Measurements from ENCODE around the gene TDRD12.
"Not testable (repeated sequence)": the region's sequence is repeated elsewhere in the genome, so short reads cannot be mapped to it uniquely, and the experiment has no call there.

Gene TDRD12

GRCh38 chr19:32787895-32788294 lies 68.3 kb downstream of the TDRD12 start:
- WGBS, result 87% methylated on average over 5 of the region's 5 CpGs
- H2AK5ac ChIP-seq (ENCODE audit: low read length, severe bottlenecking); H2BK120ac ChIP-seq (ENCODE audit: low read depth, low read length); H3K36me3 ChIP-seq (ENCODE audit: control insufficient read depth in 1 of 2, insufficient read depth in 2 of 2, low read depth in 1 of 2, low read length in 2 of 2); H2AFZ ChIP-seq (ENCODE audit: low read depth, low read length); DNase-seq; H3K27me3 ChIP-seq (ENCODE audit: control insufficient read depth in 1 of 2, insufficient read depth in 1 of 2, low read length in 2 of 2); H3K79me1 ChIP-seq (replicated peaks; ENCODE audit: low read length, poor library complexity, severe bottlenecking); H3K9ac ChIP-seq (ENCODE audit: low read length); H3K27ac ChIP-seq (ENCODE audit: low read length, poor library complexity, severe bottlenecking); H3K4me3 ChIP-seq (ENCODE audit: insufficient read depth in 1 of 2, low read depth in 1 of 2, low read length in 2 of 2); H2BK5ac ChIP-seq (ENCODE audit: low read depth, low read length, poor library complexity, severe bottlenecking); H3K4me2 ChIP-seq (ENCODE audit: low read length, poor library complexity, severe bottlenecking); H3K23ac ChIP-seq (ENCODE audit: low read length in 2 of 2); H3K14ac ChIP-seq (ENCODE audit: low read length in 2 of 2); H3K4ac ChIP-seq (ENCODE audit: low read depth in 1 of 2, low read length in 2 of 2); H3K9me3 ChIP-seq (ENCODE audit: control insufficient read depth, low read length); H3K18ac ChIP-seq (ENCODE audit: low read depth in 1 of 2, low read length in 2 of 2); H4K91ac ChIP-seq (ENCODE audit: low read length); H2BK12ac ChIP-seq (ENCODE audit: low read length in 2 of 2); H2BK15ac ChIP-seq (ENCODE audit: low read depth, poor library complexity, severe bottlenecking); H4K8ac ChIP-seq (ENCODE audit: low read length); H3K4me1 ChIP-seq (ENCODE audit: control insufficient read depth, insufficient read depth, low read depth, low read length): not testable (repeated sequence)

DNA sequence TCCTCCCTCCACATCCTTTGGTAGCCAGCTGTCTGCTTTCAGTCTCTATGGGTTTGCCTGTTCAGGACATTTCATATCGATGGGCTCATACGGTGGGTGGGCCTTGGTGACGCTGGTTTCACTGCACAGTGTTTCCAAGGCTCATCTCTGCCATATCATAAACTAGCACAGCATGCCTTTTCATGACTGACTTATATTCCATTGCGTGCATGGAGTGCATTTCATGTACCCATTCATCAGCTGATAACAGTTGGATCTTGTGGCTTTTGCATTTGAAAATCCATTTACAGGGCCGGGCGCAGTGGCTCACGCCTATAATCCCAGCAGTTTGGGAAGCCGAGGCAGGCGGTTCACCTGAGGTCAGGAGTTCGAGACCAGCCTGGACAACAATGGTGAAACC lies 69.9 kb downstream of the TDRD12 start:
- Histone ChIP-seq H2BK15ac (ENCODE audit: low read depth, poor library complexity, severe bottlenecking) (no peak overlapping the region), H3K27me3 (ENCODE audit: control insufficient read depth in 1 of 2, insufficient read depth in 1 of 2, low read length in 2 of 2) (peaks cover 0 to 10% of the 10 kb centered on the region in 2 experiments), H2BK12ac (ENCODE audit: low read length in 2 of 2) (no peak overlapping the region), H3K79me1 (replicated peaks; ENCODE audit: low read length, poor library complexity, severe bottlenecking) (no peaks in the 10 kb centered on the region), H3K14ac (ENCODE audit: low read length in 2 of 2) (no peak overlapping the region), H3K4ac (ENCODE audit: low read depth in 1 of 2, low read length in 2 of 2) (no peak overlapping the region), H2BK120ac (ENCODE audit: low read depth, low read length) (no peak overlapping the region), H3K9me3 (ENCODE audit: control insufficient read depth, low read length) (no peaks in the 10 kb centered on the region), H3K23ac (ENCODE audit: low read length in 2 of 2) (no peak overlapping the region), H2AFZ (ENCODE audit: low read depth, low read length) (no peak overlapping the region), H2BK5ac (ENCODE audit: low read depth, low read length, poor library complexity, severe bottlenecking) (no peak overlapping the region), H3K4me2 (ENCODE audit: low read length, poor library complexity, severe bottlenecking) (no peak overlapping the region), H3K4me1 (ENCODE audit: control insufficient read depth, insufficient read depth, low read depth, low read length) (peaks cover 3% of the 10 kb centered on the region), H4K91ac (ENCODE audit: low read length) (no peak overlapping the region), H3K36me3 (ENCODE audit: control insufficient read depth in 1 of 2, insufficient read depth in 2 of 2, low read depth in 1 of 2, low read length in 2 of 2) (no peaks in the 10 kb centered on the region), H4K8ac (ENCODE audit: low read length) (no peak overlapping the region), H2AK5ac (ENCODE audit: low read length, severe bottlenecking) (no peak overlapping the region), H3K27ac (ENCODE audit: low read length, poor library complexity, severe bottlenecking) (no peak overlapping the region), H3K4me3 (ENCODE audit: insufficient read depth in 1 of 2, low read depth in 1 of 2, low read length in 2 of 2) (no peak overlapping the region), H3K9ac (ENCODE audit: low read length) (no peak overlapping the region), H3K18ac (ENCODE audit: low read depth in 1 of 2, low read length in 2 of 2) (no peak overlapping the region)
- no peak for DNase-seq
- 89% methylated on average over 10 of the region's 10 CpGs for WGBS

DNA sequence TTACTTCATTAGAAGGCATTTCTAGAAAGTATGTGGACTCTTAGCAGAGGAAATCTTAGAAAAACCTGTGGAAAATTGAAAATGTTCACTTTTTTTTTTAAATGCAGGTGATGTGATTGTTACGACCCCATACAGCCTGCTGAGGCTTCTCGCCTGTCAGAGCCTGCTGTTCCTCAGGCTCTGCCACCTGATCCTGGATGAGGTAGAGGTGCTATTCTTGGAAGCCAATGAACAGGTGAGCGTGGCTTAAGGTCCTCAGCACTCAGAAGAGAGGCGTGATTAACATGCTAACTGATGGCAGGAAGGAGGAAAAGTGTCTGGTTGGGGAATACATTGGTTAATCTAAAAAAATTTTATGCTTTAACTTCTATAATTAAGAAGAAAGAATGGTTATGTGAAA lies 78.6 kb downstream of the TDRD12 start:
- H2BK120ac ChIP-seq (ENCODE audit: low read depth, low read length), result no peak overlapping the region

DNA sequence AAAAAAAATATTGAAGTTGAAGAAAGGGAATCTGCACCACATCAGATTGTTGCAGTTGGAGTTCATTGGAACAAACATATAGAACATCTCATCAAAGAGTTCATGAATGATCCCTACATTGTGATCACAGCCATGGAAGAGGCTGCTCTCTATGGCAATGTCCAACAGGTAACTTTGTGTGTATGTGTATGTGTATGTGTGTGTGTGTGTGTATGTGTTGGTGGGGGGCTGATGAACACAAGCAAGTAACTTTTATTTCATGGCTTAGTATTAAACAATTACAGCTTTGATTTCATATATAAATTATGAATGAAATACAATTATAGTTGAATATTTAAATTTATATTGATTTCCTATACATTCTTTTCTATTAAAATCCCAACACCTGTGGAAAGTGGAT lies 80.6 kb downstream of the TDRD12 start:
- H3K14ac ChIP-seq (ENCODE audit: low read length in 2 of 2), result no peak overlapping the region
- H2BK12ac ChIP-seq (ENCODE audit: low read length in 2 of 2), result no peak overlapping the region
- no peaks in the 10 kb centered on the region for H3K4me1 ChIP-seq (ENCODE audit: control insufficient read depth, insufficient read depth, low read depth, low read length)
- no peak overlapping the region for H3K27ac ChIP-seq (ENCODE audit: low read length, poor library complexity, severe bottlenecking)
- H3K79me1 ChIP-seq (replicated peaks; ENCODE audit: low read length, poor library complexity, severe bottlenecking), result no peaks in the 10 kb centered on the region
- H3K4ac ChIP-seq (ENCODE audit: low read depth in 1 of 2, low read length in 2 of 2), result no peak overlapping the region
- H3K4me3 ChIP-seq (ENCODE audit: insufficient read depth in 1 of 2, low read depth in 1 of 2, low read length in 2 of 2), result no peak overlapping the region
- H4K91ac ChIP-seq (ENCODE audit: low read length), result no peak overlapping the region
- H3K23ac ChIP-seq (ENCODE audit: low read length in 2 of 2), result no peak overlapping the region
- H3K27me3 ChIP-seq (ENCODE audit: control insufficient read depth in 1 of 2, insufficient read depth in 1 of 2, low read length in 2 of 2), result peaks cover 5 to 6% of the 10 kb centered on the region in 2 experiments
- H3K9me3 ChIP-seq (ENCODE audit: control insufficient read depth, low read length), result no peaks in the 10 kb centered on the region
- H2AK5ac ChIP-seq (ENCODE audit: low read length, severe bottlenecking), result no peak overlapping the region
- H2BK15ac ChIP-seq (ENCODE audit: low read depth, poor library complexity, severe bottlenecking), result no peak overlapping the region
- H2BK120ac ChIP-seq (ENCODE audit: low read depth, low read length), result no peak overlapping the region
- no peak overlapping the region for H3K18ac ChIP-seq (ENCODE audit: low read depth in 1 of 2, low read length in 2 of 2)
- no peaks in the 10 kb centered on the region for H3K36me3 ChIP-seq (ENCODE audit: control insufficient read depth in 1 of 2, insufficient read depth in 2 of 2, low read depth in 1 of 2, low read length in 2 of 2)
- H4K8ac ChIP-seq (ENCODE audit: low read length), result no peak overlapping the region
- H3K9ac ChIP-seq (ENCODE audit: low read length), result no peak overlapping the region
- DNase-seq, result no peak
- H3K4me2 ChIP-seq (ENCODE audit: low read length, poor library complexity, severe bottlenecking), result no peak overlapping the region
- H2BK5ac ChIP-seq (ENCODE audit: low read depth, low read length, poor library complexity, severe bottlenecking), result no peak overlapping the region
- no peak overlapping the region for H2AFZ ChIP-seq (ENCODE audit: low read depth, low read length)

More for the DNA sequence above, 78.6 kb downstream of the TDRD12 start:
- no peaks in the 10 kb centered on the region for H3K4me1 ChIP-seq (ENCODE audit: control insufficient read depth, insufficient read depth, low read depth, low read length)
- H3K4me2 ChIP-seq (ENCODE audit: low read length, poor library complexity, severe bottlenecking), result no peak overlapping the region
- peaks cover 5 to 6% of the 10 kb centered on the region in 2 experiments for H3K27me3 ChIP-seq (ENCODE audit: control insufficient read depth in 1 of 2, insufficient read depth in 1 of 2, low read length in 2 of 2)
- H3K36me3 ChIP-seq (ENCODE audit: control insufficient read depth in 1 of 2, insufficient read depth in 2 of 2, low read depth in 1 of 2, low read length in 2 of 2), result no peaks in the 10 kb centered on the region
- no peaks in the 10 kb centered on the region for H3K9me3 ChIP-seq (ENCODE audit: control insufficient read depth, low read length)
- H4K8ac ChIP-seq (ENCODE audit: low read length), result no peak overlapping the region
- H3K79me1 ChIP-seq (replicated peaks; ENCODE audit: low read length, poor library complexity, severe bottlenecking), result no peaks in the 10 kb centered on the region
- H3K23ac ChIP-seq (ENCODE audit: low read length in 2 of 2), result no peak overlapping the region
- H3K14ac ChIP-seq (ENCODE audit: low read length in 2 of 2), result no peak overlapping the region
- no peak overlapping the region for H2BK12ac ChIP-seq (ENCODE audit: low read length in 2 of 2)
- WGBS, result 86% methylated on average over 4 of the region's 4 CpGs
- no peak for DNase-seq
- no peak overlapping the region for H2BK5ac ChIP-seq (ENCODE audit: low read depth, low read length, poor library complexity, severe bottlenecking)
- no peak overlapping the region for H3K4me3 ChIP-seq (ENCODE audit: insufficient read depth in 1 of 2, low read depth in 1 of 2, low read length in 2 of 2)
- H4K91ac ChIP-seq (ENCODE audit: low read length), result no peak overlapping the region
- no peak overlapping the region for H2AFZ ChIP-seq (ENCODE audit: low read depth, low read length)
- H3K27ac ChIP-seq (ENCODE audit: low read length, poor library complexity, severe bottlenecking), result no peak overlapping the region
- no peak overlapping the region for H3K9ac ChIP-seq (ENCODE audit: low read length)
- H3K4ac ChIP-seq (ENCODE audit: low read depth in 1 of 2, low read length in 2 of 2), result no peak overlapping the region
- H3K18ac ChIP-seq (ENCODE audit: low read depth in 1 of 2, low read length in 2 of 2), result no peak overlapping the region
- no peak overlapping the region for H2BK15ac ChIP-seq (ENCODE audit: low read depth, poor library complexity, severe bottlenecking)
- H2AK5ac ChIP-seq (ENCODE audit: low read length, severe bottlenecking), result no peak overlapping the region

All from mesenchymal stem cell (in vitro differentiated cells and primary cell).